Measurements from ENCODE around the gene RNF44.

RNF44 gene

GRCh38 chr5:176536902-176537553, at the start of gene RNF44:
TSS of gene RNF44 (minus strand) at chr5:176537402. CDS start at chr5:176532472, 4,930 bp downstream.
- peak; percentile 97 for DNase-seq

- DNase-seq, result no peak
These were observed 45.9 kb upstream of the RNF44 start for GRCh38 chr5:176583076-176583475.

- DNase-seq, result no peak
These were observed 44.2 kb upstream of the RNF44 start for GRCh38 chr5:176581361-176581760.

GRCh38 chr5:176579323-176579722, 42.1 kb upstream of the RNF44 start:
- DNase-seq, result no peak

GRCh38 chr5:176578391-176578808, 41.2 kb upstream of the RNF44 start:
- DNase-seq, result peak; percentile 10

GRCh38 chr5:176577312-176578176, 40.3 kb upstream of the RNF44 start:
- DNase-seq, result no peak

GRCh38 chr5:176575488-176576422, 38.6 kb upstream of the RNF44 start:
- no peak for DNase-seq

GRCh38 chr5:176575066-176575465, 37.9 kb upstream of the RNF44 start:
- no peak for DNase-seq

- DNase-seq, result no peak
These were observed 37.0 kb upstream of the RNF44 start for GRCh38 chr5:176574297-176574591.

GRCh38 chr5:176573564-176574296, 36.5 kb upstream of the RNF44 start:
- DNase-seq, result peak; percentile 74

- DNase-seq, result no peak
These were observed 32.8 kb upstream of the RNF44 start for GRCh38 chr5:176570044-176570443.

GRCh38 chr5:176568657-176569056, 31.5 kb upstream of the RNF44 start:
- DNase-seq, result no peak

GRCh38 chr5:176565760-176566288, 28.6 kb upstream of the RNF44 start:
- no peak for DNase-seq

GRCh38 chr5:176564002-176564401, 26.8 kb upstream of the RNF44 start:
- DNase-seq, result no peak

GRCh38 chr5:176562189-176562588, 25.0 kb upstream of the RNF44 start:
- no peak for DNase-seq

- no peak for DNase-seq
These were observed 24.1 kb upstream of the RNF44 start for GRCh38 chr5:176561259-176561658.

- no peak for DNase-seq
These were observed 23.2 kb upstream of the RNF44 start for GRCh38 chr5:176560364-176560763.

- no peak for DNase-seq
These were observed 22.5 kb upstream of the RNF44 start for GRCh38 chr5:176559683-176560082.

GRCh38 chr5:176557846-176558245, 20.6 kb upstream of the RNF44 start:
- DNase-seq, result no peak

- no peak for DNase-seq
These were observed 16.3 kb upstream of the RNF44 start for GRCh38 chr5:176553260-176554085.

- no peak for DNase-seq
These were observed 15.2 kb upstream of the RNF44 start for GRCh38 chr5:176552332-176552869.
